GM12872 (cell line): ENCODE results near the gene BNIPL.

Experiments
- TF ChIP-seq, protein P1 (sequence below): IDR thresholded peaks from 3 replicates; pipeline ENCODE4 v1.5.1; 2011; ENCODE audit warnings: low read depth, mild to moderate bottlenecking, low read length, moderate library complexity; ENCODE audit not compliant: insufficient read depth

BNIPL gene

GRCh38 chr1:151058692-151059091, 22.3 kb downstream of the BNIPL start:
- TF ChIP-seq, protein P1, sequence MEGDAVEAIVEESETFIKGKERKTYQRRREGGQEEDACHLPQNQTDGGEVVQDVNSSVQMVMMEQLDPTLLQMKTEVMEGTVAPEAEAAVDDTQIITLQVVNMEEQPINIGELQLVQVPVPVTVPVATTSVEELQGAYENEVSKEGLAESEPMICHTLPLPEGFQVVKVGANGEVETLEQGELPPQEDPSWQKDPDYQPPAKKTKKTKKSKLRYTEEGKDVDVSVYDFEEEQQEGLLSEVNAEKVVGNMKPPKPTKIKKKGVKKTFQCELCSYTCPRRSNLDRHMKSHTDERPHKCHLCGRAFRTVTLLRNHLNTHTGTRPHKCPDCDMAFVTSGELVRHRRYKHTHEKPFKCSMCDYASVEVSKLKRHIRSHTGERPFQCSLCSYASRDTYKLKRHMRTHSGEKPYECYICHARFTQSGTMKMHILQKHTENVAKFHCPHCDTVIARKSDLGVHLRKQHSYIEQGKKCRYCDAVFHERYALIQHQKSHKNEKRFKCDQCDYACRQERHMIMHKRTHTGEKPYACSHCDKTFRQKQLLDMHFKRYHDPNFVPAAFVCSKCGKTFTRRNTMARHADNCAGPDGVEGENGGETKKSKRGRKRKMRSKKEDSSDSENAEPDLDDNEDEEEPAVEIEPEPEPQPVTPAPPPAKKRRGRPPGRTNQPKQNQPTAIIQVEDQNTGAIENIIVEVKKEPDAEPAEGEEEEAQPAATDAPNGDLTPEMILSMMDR: no peak

DNA sequence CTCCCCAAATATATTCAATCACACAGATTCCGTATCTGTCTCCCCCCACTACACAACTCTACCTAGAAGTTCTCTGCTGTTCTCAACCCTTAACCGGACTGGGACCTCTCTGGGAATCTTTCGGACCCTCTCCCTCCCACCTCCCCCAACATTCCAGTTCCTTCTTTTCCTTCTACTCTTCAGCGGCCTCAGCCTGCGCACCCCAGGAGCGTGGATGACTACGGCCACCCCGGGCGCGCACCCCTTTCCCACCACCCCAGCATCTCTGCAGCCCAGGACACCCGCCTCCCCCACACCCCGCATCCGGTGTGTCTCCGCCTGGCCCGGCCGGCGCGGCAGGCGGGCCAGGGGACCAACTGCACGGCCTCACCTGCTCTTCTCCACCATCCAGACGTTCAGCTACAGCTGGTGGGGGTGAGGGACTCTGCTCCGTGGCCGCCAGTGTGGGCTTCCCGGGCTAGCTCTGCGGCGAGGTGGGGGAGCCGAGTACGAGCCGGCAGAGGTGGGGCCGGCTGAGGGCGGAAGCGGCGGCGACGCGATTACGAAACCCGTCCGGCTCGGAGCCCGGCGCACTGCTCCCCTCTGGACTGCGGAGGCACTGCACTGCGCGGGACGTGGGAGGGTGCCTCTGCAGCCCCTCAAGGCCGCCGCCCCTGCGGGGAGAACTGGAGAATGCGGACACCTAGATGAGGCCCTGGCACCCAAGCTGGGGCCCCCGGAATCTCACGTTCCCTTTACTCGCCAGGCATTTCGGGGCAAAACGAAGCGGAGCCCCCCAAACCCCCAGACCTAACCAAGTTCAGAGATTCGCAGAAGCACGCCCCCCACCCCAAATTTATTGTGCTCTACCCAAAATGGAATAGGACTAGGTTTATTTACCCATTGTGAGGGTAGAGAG, 23.0 kb downstream of the BNIPL start, which contains the start of gene CDC42SE1:
Gene CDC42SE1, minus strand, starts transcription at position 514 of the 898 bp plus-strand sequence. CDS start 3,892 bp downstream, outside the sequence.
- TF ChIP-seq, protein P1: peak; percentile 82

GRCh38 chr1:151060007-151060656, 23.7 kb downstream of the BNIPL start, which contains the start of gene MLLT11:
MLLT11 (plus strand) TSS chr1:151060397; CDS start chr1:151067225, 6,828 bp downstream.
- TF ChIP-seq, protein P1: no peak

DNA sequence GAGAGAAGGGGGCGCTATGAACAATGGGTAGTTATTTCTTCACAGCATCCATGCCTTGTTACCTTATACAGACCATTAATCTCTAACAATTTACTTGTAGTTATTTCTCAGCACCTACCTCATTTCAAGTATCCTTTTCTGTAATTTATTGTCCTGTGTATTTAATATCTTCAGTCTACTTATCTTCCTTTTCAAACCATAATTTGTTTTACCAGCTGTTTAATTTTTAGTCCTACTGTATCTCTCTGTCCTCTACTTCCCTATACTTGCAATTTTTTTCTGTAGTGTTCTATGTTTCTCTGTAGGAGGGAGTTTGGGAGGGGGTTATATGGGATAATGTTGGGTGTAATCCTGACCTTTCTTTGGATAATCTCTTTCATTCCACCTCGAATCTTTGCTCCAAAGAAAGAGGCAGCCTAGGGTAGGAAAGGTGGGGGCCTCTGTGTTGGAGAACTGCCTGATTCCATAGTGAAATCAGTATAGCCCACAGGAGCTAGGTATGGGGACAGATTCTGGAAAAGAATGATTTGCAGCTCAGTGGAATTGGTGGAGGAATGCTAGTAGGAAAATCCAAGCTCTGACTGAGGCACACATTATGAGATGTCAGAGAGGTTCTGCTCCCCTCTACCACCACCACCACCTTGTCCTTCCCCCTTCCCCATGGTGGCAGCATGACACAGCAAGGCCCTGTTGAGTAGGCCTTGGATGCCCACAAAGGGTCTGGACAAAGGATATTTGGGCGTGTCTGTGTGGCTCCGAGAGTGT, 24.5 kb downstream of the BNIPL start:
- TF ChIP-seq, protein P1: no peak

DNA sequence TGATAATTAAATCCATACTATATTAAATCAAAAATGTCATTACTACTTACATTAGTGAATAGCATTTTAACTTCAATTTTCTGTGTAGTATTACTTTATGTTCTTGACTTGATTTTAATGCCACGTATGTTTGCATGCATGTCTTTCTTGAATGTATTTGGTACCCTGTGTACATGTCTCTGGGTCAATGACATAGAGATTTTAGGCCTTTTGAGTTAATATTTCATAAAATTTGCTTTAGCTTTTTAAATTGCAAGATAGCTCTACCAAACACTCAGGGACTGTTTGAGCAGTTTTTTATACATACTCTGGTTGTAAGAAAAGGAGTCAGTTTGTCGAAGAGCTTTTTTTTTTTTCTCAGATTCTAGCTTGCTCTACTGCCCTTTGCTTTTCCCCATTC, 25.3 kb downstream of the BNIPL start:
- TF ChIP-seq, protein P1: no peak

- TF ChIP-seq, protein P1: no peak
These were observed 26.5 kb downstream of the BNIPL start for GRCh38 chr1:151062741-151063371.
